A549 treated with Mapracorat at 1 μM for 4 hours (cell line): Measurements from ENCODE around the gene ZNF440. TPM values are rescaled to one million over a fixed set of nuclear protein-coding genes. Genes with fewer than 3 reads are reported as not detected.

Source experiments
- total RNA-seq: library from RNA; stranded (reverse); fragments of 200-300 nt; extraction: Qiagen RNA extraction; gene quantifications from 5 replicates; pipeline ENCODE4 v1.2.3, GENCODE V29; 2022

The ZNF440 gene
- 0.02 TPM in 1 of 5 replicates, not detected in the others for total RNA-seq

GRCh38 chr19:11814029-11814699, at the start of gene ZNF440:
Gene ZNF440 (plus strand): TSS chr19:11814273. CDS start chr19:11814448, 175 bp downstream.

GRCh38 chr19:11766597-11767591, 47.2 kb upstream of the ZNF440 start, which contains the start of gene ZNF441:
Gene ZNF441 (plus strand): TSS chr19:11767000. CDS start chr19:11767194, 194 bp downstream.

GRCh38 chr19:11798391-11799330, 15.4 kb upstream of the ZNF440 start, which contains the start of gene ZNF491:
Gene ZNF491 (plus strand): TSS chr19:11798523. CDS start chr19:11805954, 7,431 bp downstream.

GRCh38 chr19:11848594-11849469, 34.8 kb downstream of the ZNF440 start, which contains the start of gene ZNF439:
Gene ZNF439 (plus strand): TSS chr19:11848726. CDS start chr19:11848868, 142 bp downstream.

Other genes with a start within 250 kb of the ZNF440 start
- gene ACP5, start 236.6 kb upstream of the ZNF440 start, total RNA-seq = 0.16 to 0.72 TPM (median 0.28 TPM) in 3 of 5 replicates, not detected in the others
- gene ZNF627, start 216.8 kb upstream of the ZNF440 start, total RNA-seq = 2.8 to 4.9 TPM (median 3.9 TPM) in 5 replicates
- gene ZNF823, start 75.3 kb upstream of the ZNF440 start, total RNA-seq = 1.5 to 3.6 TPM (median 2.9 TPM) in 5 replicates
- not detected in 5 replicates for gene ZNF441, start 47.3 kb upstream of the ZNF440 start, total RNA-seq
- gene ZNF491, start 15.8 kb upstream of the ZNF440 start, total RNA-seq = not detected in 5 replicates
- not detected in 5 replicates for gene ZNF439, start 34.5 kb downstream of the ZNF440 start, total RNA-seq
- not detected in 5 replicates for gene ZNF69, start 73.5 kb downstream of the ZNF440 start, total RNA-seq
- 0.19 to 0.30 TPM (median 0.27 TPM) in 5 replicates for gene ZNF700, start 110.8 kb downstream of the ZNF440 start, total RNA-seq
- not detected in 5 replicates for gene ZNF763, start 150.8 kb downstream of the ZNF440 start, total RNA-seq
- not detected in 5 replicates for gene ZNF433, start 221.4 kb downstream of the ZNF440 start, total RNA-seq
- not detected in 5 replicates for gene ZNF878, start 238.7 kb downstream of the ZNF440 start, total RNA-seq